GM23338 (cell line): ENCODE data around the gene CDCP1. TPM values are rescaled to one million over a fixed set of nuclear protein-coding genes. Genes with fewer than 3 reads are reported as not detected.

Experiments
- ATAC-seq: fragments of 200-7000 bp; cut with Tn5 transposase; 3 replicates; pipeline ENCODE4 v1.9.1; 2020
- DNase-seq: peaks from one replicate; pipeline ENCODE4 v3.0.0-alpha.2; 2015; ENCODE audit warnings: low spot score
- H2AFZ ChIP-seq: fragments of 200-600 bp; sonication (generic); 2 replicates; pipeline ENCODE4 v1.8.0; 2016; ENCODE audit warnings: antibody characterized with exemption, mild to moderate bottlenecking, moderate library complexity
- H3F3A ChIP-seq: fragments of 200-600 bp; sonication (generic); replicated peaks from 2 replicates; pipeline ENCODE4 v1.8.0; 2017; ENCODE audit warnings: antibody characterized with exemption, mixed run types, low read depth
- H3K27ac ChIP-seq: fragments of 200-600 bp; sonication (generic); 2 replicates; pipeline ENCODE4 v1.6.1; 2016; ENCODE audit warnings: low read depth
- H3K27me3 ChIP-seq: fragments of 200-600 bp; sonication (generic); 2 replicates; pipeline ENCODE4 v1.8.0; 2016; ENCODE audit warnings: mild to moderate bottlenecking, mixed run types, moderate library complexity; ENCODE audit not compliant: insufficient read depth
- H3K36me3 ChIP-seq: fragments of 200-600 bp; sonication (generic); 2 replicates; pipeline ENCODE4 v1.8.0; 2016; ENCODE audit warnings: mild to moderate bottlenecking; ENCODE audit not compliant: insufficient read depth
- H3K4me1 ChIP-seq: fragments of 200-600 bp; sonication (generic); 2 replicates; pipeline ENCODE4 v1.8.0; 2016; ENCODE audit warnings: mild to moderate bottlenecking, moderate library complexity; ENCODE audit not compliant: insufficient read depth
- H3K4me2 ChIP-seq: fragments of 200-600 bp; sonication (generic); 2 replicates; pipeline ENCODE4 v1.7.1; 2017; ENCODE audit warnings: mixed run types
- H3K4me3 ChIP-seq: fragments of 200-600 bp; sonication (generic); 2 replicates; pipeline ENCODE4 v1.6.1; 2016; ENCODE audit warnings: mixed run types
- H3K79me2 ChIP-seq: fragments of 200-600 bp; sonication (generic); replicated peaks from 2 replicates; pipeline ENCODE4 v1.8.0; 2017; ENCODE audit warnings: mild to moderate bottlenecking; ENCODE audit not compliant: insufficient read depth
- H3K9me2 ChIP-seq: fragments of 200-600 bp; sonication (generic); 2 replicates; pipeline ENCODE4 v1.8.0; 2017; ENCODE audit not compliant: insufficient read depth
- H4K20me1 ChIP-seq: fragments of 200-600 bp; sonication (generic); replicated peaks from 2 replicates; pipeline ENCODE4 v1.8.0; 2017; ENCODE audit warnings: mild to moderate bottlenecking; ENCODE audit not compliant: insufficient read depth
- H3K27ac Mint-ChIP-seq: 2 replicates; pipeline ENCODE4 v1.8.0; 2020; ENCODE audit warnings: inconsistent platforms, mild to moderate bottlenecking, moderate library complexity, mixed read lengths
- H3K27me3 Mint-ChIP-seq: 3 replicates; pipeline ENCODE4 v1.8.0; 2022; ENCODE audit warnings: low read depth, mild to moderate bottlenecking, moderate library complexity, mixed read lengths, inconsistent platforms; ENCODE audit not compliant: insufficient read depth, poor library complexity
- H3K36me3 Mint-ChIP-seq: 3 replicates; pipeline ENCODE4 v1.8.0; 2021; ENCODE audit warnings: low read depth, mild to moderate bottlenecking, inconsistent platforms, moderate library complexity, mixed read lengths
- H3K4me1 Mint-ChIP-seq: 3 replicates; pipeline ENCODE4 v1.8.0; 2020; ENCODE audit warnings: mild to moderate bottlenecking, inconsistent platforms, mixed read lengths
- H3K4me3 Mint-ChIP-seq: 3 replicates; pipeline ENCODE4 v1.8.0; 2021; ENCODE audit warnings: moderate library complexity, mild to moderate bottlenecking, inconsistent platforms, mixed read lengths
- H3K9me3 Mint-ChIP-seq: 3 replicates; pipeline ENCODE4 v1.8.0; 2020; ENCODE audit warnings: moderate library complexity, mild to moderate bottlenecking, inconsistent platforms, mixed read lengths
- CREB1 ChIP-seq: fragments of 250-450 bp; sonication (Bioruptor Pico); IDR thresholded peaks from 2 replicates; pipeline ENCODE4 v1.5.0; 2020; ENCODE audit warnings: low read depth, mild to moderate bottlenecking, moderate library complexity
- ETS1 ChIP-seq: IDR thresholded peaks from 2 replicates; pipeline ENCODE4 v1.6.1; 2016; ENCODE audit warnings: antibody characterized with exemption
- EZH2 ChIP-seq: fragments of 200-600 bp; sonication (generic); IDR thresholded peaks from one replicate; pipeline ENCODE4 v1.8.0; 2017; ENCODE audit warnings: antibody characterized with exemption, mild to moderate bottlenecking, low read depth; ENCODE audit not compliant: unreplicated experiment
- EZH2phosphoT487 ChIP-seq: fragments of 200-600 bp; sonication (generic); IDR thresholded peaks from one replicate; pipeline ENCODE4 v1.8.1; 2018; ENCODE audit warnings: antibody characterized with exemption; ENCODE audit not compliant: unreplicated experiment
- JUNB ChIP-seq: IDR thresholded peaks from one replicate; pipeline ENCODE4 v1.6.1; 2016; ENCODE audit warnings: antibody characterized with exemption; ENCODE audit not compliant: unreplicated experiment
- NANOG ChIP-seq: IDR thresholded peaks from 2 replicates; pipeline ENCODE4 v1.6.1; 2016; ENCODE audit warnings: antibody characterized with exemption, borderline replicate concordance
- POLR2AphosphoS5 ChIP-seq: IDR thresholded peaks from 2 replicates; pipeline ENCODE4 v1.6.1; 2016; ENCODE audit warnings: antibody characterized with exemption, low read depth
- STAT1 ChIP-seq: IDR thresholded peaks from one replicate; pipeline ENCODE4 v1.6.1; 2016; ENCODE audit warnings: antibody characterized with exemption; ENCODE audit not compliant: unreplicated experiment
- ZNF114 ChIP-seq: fragments of 250-450 bp; sonication (Bioruptor Pico); IDR thresholded peaks from 2 replicates; pipeline ENCODE4 v1.5.0; 2020; ENCODE audit warnings: mild to moderate bottlenecking, moderate library complexity
- ZNF331 ChIP-seq: fragments of 250-450 bp; sonication (Bioruptor Pico); IDR thresholded peaks from 2 replicates; pipeline ENCODE4 v1.5.0; 2020; ENCODE audit warnings: low read depth, mild to moderate bottlenecking, moderate library complexity
- polyA plus RNA-seq: library from polyadenylated mRNA; unstranded; fragments of >200 nt; fragmentation: Nextera tagmentation; extraction: Ambion mirVana; gene quantifications from 2 replicates; pipeline ENCODE4 v1.2.1, GENCODE V29; 2016
- total RNA-seq: library from RNA; depleted of rRNA; stranded (reverse); fragments of >200 nt; shearing (Covaris generic); gene quantifications from 2 replicates; pipeline ENCODE4 v1.2.3, GENCODE V29; 2014
- TF ChIP-seq, protein P1 (sequence below), 2 experiments: fragments of 200-600 bp in 1 of 2; sonication (generic) in 1 of 2; conservative IDR thresholded peaks; 2 replicates each; pipeline versions ENCODE4 v1.5.1 to v1.6.1; 2016 to 2017; ENCODE audit warnings: antibody characterized with exemption in 2 of 2, low read depth in 2 of 2, mild to moderate bottlenecking in 2 of 2, moderate library complexity in 1 of 2
- TF ChIP-seq, protein P2 (sequence below): IDR thresholded peaks from one replicate; pipeline ENCODE4 v1.6.1; 2018; ENCODE audit warnings: antibody characterized with exemption; ENCODE audit not compliant: unreplicated experiment
- TF ChIP-seq, protein P3 (sequence below): fragments of 250-450 bp; sonication (Bioruptor Pico); IDR thresholded peaks from 2 replicates; pipeline ENCODE4 v1.5.0; 2020; ENCODE audit warnings: mild to moderate bottlenecking, moderate library complexity

CDCP1 gene
- total and polyA plus RNA-seq, 2 experiments from 2014 or later: 7.7 to 20.1 TPM

DNA sequence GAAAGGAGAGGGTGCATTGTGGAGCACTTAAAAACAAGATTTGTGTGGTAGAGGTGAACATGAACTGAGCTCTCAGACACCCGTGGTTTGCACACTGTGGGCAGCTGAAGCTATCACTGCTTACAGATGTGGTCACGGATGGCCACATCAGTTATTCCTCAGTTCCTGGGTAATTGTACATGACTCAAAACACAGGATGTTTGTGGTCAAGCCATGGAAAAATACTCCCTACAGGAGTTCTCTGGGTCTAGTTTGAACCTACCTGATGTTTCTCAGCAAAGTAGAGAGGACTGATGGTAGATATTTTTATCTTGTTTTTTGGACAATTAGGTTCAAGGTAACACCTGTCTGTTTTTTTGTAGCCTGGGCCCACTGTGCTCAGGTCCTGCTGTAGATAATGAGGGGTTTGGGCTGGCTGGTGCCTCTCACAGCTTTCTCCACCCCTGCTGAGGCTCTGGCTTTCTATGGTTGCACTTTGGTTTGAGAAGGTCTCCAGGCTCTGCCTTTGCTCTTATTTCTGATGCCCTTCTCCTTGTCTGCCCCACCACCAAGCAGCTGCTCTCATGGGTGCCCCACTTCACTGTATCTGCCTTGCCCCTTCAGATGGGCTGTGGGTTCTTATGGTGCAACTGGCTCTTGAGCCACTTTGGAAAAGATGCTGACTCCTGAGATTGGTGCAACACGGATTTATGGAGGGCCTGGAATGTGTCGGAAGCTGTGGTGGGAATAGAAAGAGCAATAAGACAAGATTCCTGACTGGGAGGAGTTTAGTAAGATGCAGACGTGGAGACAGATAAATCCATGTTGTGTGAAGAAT lies 40.1 kb downstream of the CDCP1 start:
- Mint-ChIP-seq H3K27ac (no peak overlapping the region), H3K9me3 (no peaks in the 10 kb centered on the region), H3K4me1 (no peaks in the 10 kb centered on the region), H3K36me3 (peaks cover 27% of the 10 kb centered on the region), H3K4me3 (no peak overlapping the region), H3K27me3 (no peaks in the 10 kb centered on the region)
- Histone ChIP-seq H3K9me2 (no peaks in the 10 kb centered on the region), H4K20me1 (no peaks in the 10 kb centered on the region; the same call in 1 of the 2 replicates), H3K27me3 (no peaks in the 10 kb centered on the region), H3K4me3 (no peak overlapping the region), H3K4me1 (no peaks in the 10 kb centered on the region), H3K36me3 (peaks cover 4% of the 10 kb centered on the region; the same call in 1 of the 2 replicates), H3K4me2 (no peak overlapping the region), H2AFZ (no peak overlapping the region), H3K79me2 (no peaks in the 10 kb centered on the region), H3F3A (no peaks in the 10 kb centered on the region), H3K27ac (no peak overlapping the region)
- no peak for DNase-seq
- no peak for ATAC-seq
- TF ChIP-seq NANOG (no peak), POLR2AphosphoS5 (no peak), STAT1 (no peak), EZH2 (no peak), ETS1 (no peak), EZH2phosphoT487 (no peak), ZNF331 (CRISPR knock-in tag) (no peak), CREB1 (CRISPR knock-in tag) (no peak), ZNF114 (CRISPR knock-in tag) (no peak), JUNB (no peak)
- TF ChIP-seq, protein P1, sequence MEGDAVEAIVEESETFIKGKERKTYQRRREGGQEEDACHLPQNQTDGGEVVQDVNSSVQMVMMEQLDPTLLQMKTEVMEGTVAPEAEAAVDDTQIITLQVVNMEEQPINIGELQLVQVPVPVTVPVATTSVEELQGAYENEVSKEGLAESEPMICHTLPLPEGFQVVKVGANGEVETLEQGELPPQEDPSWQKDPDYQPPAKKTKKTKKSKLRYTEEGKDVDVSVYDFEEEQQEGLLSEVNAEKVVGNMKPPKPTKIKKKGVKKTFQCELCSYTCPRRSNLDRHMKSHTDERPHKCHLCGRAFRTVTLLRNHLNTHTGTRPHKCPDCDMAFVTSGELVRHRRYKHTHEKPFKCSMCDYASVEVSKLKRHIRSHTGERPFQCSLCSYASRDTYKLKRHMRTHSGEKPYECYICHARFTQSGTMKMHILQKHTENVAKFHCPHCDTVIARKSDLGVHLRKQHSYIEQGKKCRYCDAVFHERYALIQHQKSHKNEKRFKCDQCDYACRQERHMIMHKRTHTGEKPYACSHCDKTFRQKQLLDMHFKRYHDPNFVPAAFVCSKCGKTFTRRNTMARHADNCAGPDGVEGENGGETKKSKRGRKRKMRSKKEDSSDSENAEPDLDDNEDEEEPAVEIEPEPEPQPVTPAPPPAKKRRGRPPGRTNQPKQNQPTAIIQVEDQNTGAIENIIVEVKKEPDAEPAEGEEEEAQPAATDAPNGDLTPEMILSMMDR (conservative IDR thresholded peaks at IDR 0.05; ENCODE audit: low read depth in 2 of 2): no peak
- TF ChIP-seq, protein P2, sequence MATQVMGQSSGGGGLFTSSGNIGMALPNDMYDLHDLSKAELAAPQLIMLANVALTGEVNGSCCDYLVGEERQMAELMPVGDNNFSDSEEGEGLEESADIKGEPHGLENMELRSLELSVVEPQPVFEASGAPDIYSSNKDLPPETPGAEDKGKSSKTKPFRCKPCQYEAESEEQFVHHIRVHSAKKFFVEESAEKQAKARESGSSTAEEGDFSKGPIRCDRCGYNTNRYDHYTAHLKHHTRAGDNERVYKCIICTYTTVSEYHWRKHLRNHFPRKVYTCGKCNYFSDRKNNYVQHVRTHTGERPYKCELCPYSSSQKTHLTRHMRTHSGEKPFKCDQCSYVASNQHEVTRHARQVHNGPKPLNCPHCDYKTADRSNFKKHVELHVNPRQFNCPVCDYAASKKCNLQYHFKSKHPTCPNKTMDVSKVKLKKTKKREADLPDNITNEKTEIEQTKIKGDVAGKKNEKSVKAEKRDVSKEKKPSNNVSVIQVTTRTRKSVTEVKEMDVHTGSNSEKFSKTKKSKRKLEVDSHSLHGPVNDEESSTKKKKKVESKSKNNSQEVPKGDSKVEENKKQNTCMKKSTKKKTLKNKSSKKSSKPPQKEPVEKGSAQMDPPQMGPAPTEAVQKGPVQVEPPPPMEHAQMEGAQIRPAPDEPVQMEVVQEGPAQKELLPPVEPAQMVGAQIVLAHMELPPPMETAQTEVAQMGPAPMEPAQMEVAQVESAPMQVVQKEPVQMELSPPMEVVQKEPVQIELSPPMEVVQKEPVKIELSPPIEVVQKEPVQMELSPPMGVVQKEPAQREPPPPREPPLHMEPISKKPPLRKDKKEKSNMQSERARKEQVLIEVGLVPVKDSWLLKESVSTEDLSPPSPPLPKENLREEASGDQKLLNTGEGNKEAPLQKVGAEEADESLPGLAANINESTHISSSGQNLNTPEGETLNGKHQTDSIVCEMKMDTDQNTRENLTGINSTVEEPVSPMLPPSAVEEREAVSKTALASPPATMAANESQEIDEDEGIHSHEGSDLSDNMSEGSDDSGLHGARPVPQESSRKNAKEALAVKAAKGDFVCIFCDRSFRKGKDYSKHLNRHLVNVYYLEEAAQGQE: no peak
- TF ChIP-seq, protein P3, sequence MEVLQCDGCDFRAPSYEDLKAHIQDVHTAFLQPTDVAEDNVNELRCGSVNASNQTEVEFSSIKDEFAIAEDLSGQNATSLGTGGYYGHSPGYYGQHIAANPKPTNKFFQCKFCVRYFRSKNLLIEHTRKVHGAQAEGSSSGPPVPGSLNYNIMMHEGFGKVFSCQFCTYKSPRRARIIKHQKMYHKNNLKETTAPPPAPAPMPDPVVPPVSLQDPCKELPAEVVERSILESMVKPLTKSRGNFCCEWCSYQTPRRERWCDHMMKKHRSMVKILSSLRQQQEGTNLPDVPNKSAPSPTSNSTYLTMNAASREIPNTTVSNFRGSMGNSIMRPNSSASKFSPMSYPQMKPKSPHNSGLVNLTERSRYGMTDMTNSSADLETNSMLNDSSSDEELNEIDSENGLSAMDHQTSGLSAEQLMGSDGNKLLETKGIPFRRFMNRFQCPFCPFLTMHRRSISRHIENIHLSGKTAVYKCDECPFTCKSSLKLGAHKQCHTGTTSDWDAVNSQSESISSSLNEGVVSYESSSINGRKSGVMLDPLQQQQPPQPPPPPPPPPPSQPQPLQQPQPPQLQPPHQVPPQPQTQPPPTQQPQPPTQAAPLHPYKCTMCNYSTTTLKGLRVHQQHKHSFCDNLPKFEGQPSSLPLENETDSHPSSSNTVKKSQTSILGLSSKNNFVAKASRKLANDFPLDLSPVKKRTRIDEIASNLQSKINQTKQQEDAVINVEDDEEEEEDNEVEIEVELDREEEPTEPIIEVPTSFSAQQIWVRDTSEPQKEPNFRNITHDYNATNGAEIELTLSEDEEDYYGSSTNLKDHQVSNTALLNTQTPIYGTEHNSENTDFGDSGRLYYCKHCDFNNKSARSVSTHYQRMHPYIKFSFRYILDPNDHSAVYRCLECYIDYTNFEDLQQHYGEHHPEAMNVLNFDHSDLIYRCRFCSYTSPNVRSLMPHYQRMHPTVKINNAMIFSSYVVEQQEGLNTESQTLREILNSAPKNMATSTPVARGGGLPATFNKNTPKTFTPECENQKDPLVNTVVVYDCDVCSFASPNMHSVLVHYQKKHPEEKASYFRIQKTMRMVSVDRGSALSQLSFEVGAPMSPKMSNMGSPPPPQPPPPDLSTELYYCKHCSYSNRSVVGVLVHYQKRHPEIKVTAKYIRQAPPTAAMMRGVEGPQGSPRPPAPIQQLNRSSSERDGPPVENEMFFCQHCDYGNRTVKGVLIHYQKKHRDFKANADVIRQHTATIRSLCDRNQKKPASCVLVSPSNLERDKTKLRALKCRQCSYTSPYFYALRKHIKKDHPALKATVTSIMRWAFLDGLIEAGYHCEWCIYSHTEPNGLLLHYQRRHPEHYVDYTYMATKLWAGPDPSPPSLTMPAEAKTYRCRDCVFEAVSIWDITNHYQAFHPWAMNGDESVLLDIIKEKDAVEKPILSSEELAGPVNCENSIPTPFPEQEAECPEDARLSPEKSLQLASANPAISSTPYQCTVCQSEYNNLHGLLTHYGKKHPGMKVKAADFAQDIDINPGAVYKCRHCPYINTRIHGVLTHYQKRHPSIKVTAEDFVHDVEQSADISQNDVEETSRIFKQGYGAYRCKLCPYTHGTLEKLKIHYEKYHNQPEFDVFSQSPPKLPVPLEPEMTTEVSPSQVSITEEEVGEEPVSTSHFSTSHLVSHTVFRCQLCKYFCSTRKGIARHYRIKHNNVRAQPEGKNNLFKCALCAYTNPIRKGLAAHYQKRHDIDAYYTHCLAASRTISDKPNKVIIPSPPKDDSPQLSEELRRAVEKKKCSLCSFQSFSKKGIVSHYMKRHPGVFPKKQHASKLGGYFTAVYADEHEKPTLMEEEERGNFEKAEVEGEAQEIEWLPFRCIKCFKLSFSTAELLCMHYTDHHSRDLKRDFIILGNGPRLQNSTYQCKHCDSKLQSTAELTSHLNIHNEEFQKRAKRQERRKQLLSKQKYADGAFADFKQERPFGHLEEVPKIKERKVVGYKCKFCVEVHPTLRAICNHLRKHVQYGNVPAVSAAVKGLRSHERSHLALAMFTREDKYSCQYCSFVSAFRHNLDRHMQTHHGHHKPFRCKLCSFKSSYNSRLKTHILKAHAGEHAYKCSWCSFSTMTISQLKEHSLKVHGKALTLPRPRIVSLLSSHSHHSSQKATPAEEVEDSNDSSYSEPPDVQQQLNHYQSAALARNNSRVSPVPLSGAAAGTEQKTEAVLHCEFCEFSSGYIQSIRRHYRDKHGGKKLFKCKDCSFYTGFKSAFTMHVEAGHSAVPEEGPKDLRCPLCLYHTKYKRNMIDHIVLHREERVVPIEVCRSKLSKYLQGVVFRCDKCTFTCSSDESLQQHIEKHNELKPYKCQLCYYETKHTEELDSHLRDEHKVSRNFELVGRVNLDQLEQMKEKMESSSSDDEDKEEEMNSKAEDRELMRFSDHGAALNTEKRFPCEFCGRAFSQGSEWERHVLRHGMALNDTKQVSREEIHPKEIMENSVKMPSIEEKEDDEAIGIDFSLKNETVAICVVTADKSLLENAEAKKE (CRISPR knock-in tag): no peak
